Activated T-cell treated with anti-CD3 and anti-CD28 coated beads for 1 hour (primary cell): ENCODE results near the gene NINJ2.

ENCODE experiments used
- DNase-seq: peaks from one replicate; pipeline ENCODE4 v3.0.0-alpha.2; 2020; ENCODE audit warnings: low read depth

Gene NINJ2

GRCh38 chr12:527729-528128 lies 135.5 kb downstream of the NINJ2 start:
- DNase-seq: no peak

- DNase-seq: no peak
These were observed 136.0 kb downstream of the NINJ2 start for GRCh38 chr12:527241-527640.

- DNase-seq: no peak
These were observed 137.2 kb downstream of the NINJ2 start for GRCh38 chr12:526089-526488.

GRCh38 chr12:524167-524951 lies 138.9 kb downstream of the NINJ2 start:
- no peak for DNase-seq

GRCh38 chr12:522692-523378 lies 140.4 kb downstream of the NINJ2 start:
- no peak for DNase-seq

GRCh38 chr12:520119-520518 lies 143.1 kb downstream of the NINJ2 start:
- DNase-seq: no peak

- DNase-seq: no peak
These were observed 145.7 kb downstream of the NINJ2 start for GRCh38 chr12:517538-517937.
